ENCODE measurements around the gene FBXL7. TPM values are rescaled to one million over a fixed set of nuclear protein-coding genes. Genes with fewer than 3 reads are reported as not detected.

FBXL7 gene
- total RNA-seq, 1 experiment from 2014 or later: not detected

DNA sequence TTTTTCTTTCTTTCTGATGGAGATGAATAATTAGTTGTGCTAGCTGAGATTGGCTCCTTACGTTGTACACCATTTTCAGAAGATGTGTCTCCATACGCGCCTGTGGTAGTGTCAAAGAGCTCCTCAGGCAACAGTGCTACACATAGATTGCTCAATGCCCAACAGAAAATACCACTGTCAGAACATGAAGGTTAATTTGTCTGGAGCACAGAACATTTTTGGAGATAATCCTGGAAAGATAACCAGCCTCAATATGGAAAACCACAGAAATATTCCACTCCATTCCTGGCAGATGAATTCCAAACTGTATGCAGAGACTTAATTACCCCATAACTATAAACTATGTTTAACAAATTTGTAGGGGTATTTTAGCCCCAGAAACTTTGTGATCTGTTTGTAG is 446.0 kb downstream of the FBXL7 start:
- intact Hi-C loops (cut with micrococcal nuclease): no loop called here
- ChIA-PET POLR2A (no interaction called here), CTCF (no interaction called here)
- Mint-ChIP-seq H3K4me3 (ENCODE audit: unreplicated experiment) (no peak overlapping the region), H3K27me3 (ENCODE audit: insufficient read depth, unreplicated experiment) (no peaks in the 10 kb centered on the region), H3K9me3 (ENCODE audit: unreplicated experiment) (peaks cover 13% of the 10 kb centered on the region), H3K27ac (ENCODE audit: low read depth, unreplicated experiment) (no peak overlapping the region), H3K36me3 (ENCODE audit: insufficient read depth, unreplicated experiment) (no peaks in the 10 kb centered on the region), H3K4me1 (ENCODE audit: insufficient read depth, unreplicated experiment) (no peaks in the 10 kb centered on the region)
- no TSS peak for BruUV-seq (replicated peaks)
- TF ChIP-seq, protein P1, sequence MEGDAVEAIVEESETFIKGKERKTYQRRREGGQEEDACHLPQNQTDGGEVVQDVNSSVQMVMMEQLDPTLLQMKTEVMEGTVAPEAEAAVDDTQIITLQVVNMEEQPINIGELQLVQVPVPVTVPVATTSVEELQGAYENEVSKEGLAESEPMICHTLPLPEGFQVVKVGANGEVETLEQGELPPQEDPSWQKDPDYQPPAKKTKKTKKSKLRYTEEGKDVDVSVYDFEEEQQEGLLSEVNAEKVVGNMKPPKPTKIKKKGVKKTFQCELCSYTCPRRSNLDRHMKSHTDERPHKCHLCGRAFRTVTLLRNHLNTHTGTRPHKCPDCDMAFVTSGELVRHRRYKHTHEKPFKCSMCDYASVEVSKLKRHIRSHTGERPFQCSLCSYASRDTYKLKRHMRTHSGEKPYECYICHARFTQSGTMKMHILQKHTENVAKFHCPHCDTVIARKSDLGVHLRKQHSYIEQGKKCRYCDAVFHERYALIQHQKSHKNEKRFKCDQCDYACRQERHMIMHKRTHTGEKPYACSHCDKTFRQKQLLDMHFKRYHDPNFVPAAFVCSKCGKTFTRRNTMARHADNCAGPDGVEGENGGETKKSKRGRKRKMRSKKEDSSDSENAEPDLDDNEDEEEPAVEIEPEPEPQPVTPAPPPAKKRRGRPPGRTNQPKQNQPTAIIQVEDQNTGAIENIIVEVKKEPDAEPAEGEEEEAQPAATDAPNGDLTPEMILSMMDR (IDR thresholded peaks at IDR 0.05; ENCODE audit: unreplicated experiment): no peak
- no peak for DNase-seq (ENCODE audit: unreplicated experiment)

DNA sequence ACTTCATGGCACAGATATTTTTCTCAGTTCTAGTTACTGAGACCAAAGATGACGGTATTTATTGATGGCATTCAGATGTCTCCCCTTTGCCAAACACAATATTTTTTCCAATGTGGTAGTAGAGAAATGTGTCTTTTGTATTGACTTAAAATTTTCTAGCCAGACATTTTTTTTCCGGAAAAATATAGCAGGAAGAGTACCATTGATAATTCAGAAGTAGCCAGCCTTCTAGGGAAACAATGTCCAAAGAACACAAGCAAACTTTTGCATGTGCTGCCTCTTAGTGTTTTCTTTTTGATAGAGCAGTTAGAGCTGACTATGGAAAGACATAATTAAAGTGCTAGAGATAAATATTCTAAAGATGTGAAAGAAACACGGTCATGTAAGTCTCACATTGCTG is 448.2 kb downstream of the FBXL7 start:
- H3K27ac Mint-ChIP-seq (ENCODE audit: low read depth, unreplicated experiment): no peak overlapping the region
- no peaks in the 10 kb centered on the region for H3K36me3 Mint-ChIP-seq (ENCODE audit: insufficient read depth, unreplicated experiment)
- H3K4me1 Mint-ChIP-seq (ENCODE audit: insufficient read depth, unreplicated experiment): no peaks in the 10 kb centered on the region
- intact Hi-C loops (cut with micrococcal nuclease): no loop called here
- POLR2A ChIA-PET: no interaction called here
- CTCF ChIA-PET: interaction anchor here (0.6 to 0.7 kb wide), 2 partner anchors 302 to 451 kb away, joined by 3 to 4 read pairs; no protein-coding TSS in a partner anchor
- BruUV-seq (replicated peaks): no TSS peak
- no peak overlapping the region for H3K4me3 Mint-ChIP-seq (ENCODE audit: unreplicated experiment)
- DNase-seq (ENCODE audit: unreplicated experiment): no peak
- peaks cover 13% of the 10 kb centered on the region for H3K9me3 Mint-ChIP-seq (ENCODE audit: unreplicated experiment)
- no peaks in the 10 kb centered on the region for H3K27me3 Mint-ChIP-seq (ENCODE audit: insufficient read depth, unreplicated experiment)
- TF ChIP-seq, protein P1 (IDR thresholded peaks at IDR 0.05; ENCODE audit: unreplicated experiment): no peak

DNA sequence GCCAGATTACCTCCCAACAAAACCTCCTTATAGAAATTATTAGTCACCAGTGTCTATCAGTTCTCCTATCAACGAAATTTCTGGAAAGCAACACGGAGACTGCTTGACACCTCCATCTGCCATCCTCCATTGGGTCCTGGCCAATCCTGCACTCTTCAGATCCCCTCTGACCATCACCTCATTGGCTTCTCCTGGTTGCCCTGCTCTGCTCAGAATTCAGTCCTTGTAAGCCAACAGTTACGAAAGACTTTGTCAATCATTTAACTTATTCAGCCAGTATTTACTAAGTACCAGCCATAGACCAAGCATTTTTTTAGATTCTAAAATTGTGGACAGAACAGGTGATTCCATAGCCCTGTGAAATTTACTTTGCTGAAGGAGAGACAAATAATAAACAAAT is 451.1 kb downstream of the FBXL7 start:
- peaks cover 13% of the 10 kb centered on the region for H3K9me3 Mint-ChIP-seq (ENCODE audit: unreplicated experiment)
- TF ChIP-seq, protein P1 (IDR thresholded peaks at IDR 0.05; ENCODE audit: unreplicated experiment): no peak
- no peaks in the 10 kb centered on the region for H3K36me3 Mint-ChIP-seq (ENCODE audit: insufficient read depth, unreplicated experiment)
- no TSS peak for BruUV-seq (replicated peaks)
- H3K4me1 Mint-ChIP-seq (ENCODE audit: insufficient read depth, unreplicated experiment): no peaks in the 10 kb centered on the region
- CTCF ChIA-PET: interaction anchor here (0.6 to 0.7 kb wide), 2 partner anchors 125 to 1626 kb away, joined by 3 read pairs; no protein-coding TSS in a partner anchor
- H3K27ac Mint-ChIP-seq (ENCODE audit: low read depth, unreplicated experiment): no peak overlapping the region
- intact Hi-C loops (cut with micrococcal nuclease): no loop called here
- DNase-seq (ENCODE audit: unreplicated experiment): no peak
- POLR2A ChIA-PET: no interaction called here
- no peak overlapping the region for H3K4me3 Mint-ChIP-seq (ENCODE audit: unreplicated experiment)
- no peaks in the 10 kb centered on the region for H3K27me3 Mint-ChIP-seq (ENCODE audit: insufficient read depth, unreplicated experiment)

DNA sequence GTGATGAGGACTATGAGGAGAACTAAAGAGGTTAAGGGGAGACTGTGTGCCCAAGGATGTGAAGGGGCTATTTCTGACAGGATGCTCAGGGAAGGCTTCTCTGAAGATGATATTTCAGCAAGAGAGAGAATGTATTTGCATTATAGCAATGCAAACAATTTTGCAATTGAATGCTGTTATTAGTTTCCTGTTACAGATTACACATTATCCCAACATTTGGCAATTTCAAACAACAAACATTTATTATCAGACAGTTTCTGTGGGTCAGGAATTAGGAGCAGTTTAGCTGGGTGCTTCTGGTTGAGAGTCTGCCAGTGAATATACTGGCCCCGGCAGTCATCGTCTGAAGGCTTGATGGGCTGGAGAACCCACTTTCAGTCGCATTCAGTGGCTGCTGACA is 451.6 kb downstream of the FBXL7 start:
- ChIA-PET POLR2A (no interaction called here), CTCF (interaction anchor here (0.6 to 0.7 kb wide), 2 partner anchors 126 to 1626 kb away, joined by 3 read pairs; no protein-coding TSS in a partner anchor)
- no peaks in the 10 kb centered on the region for H3K27me3 Mint-ChIP-seq (ENCODE audit: insufficient read depth, unreplicated experiment)
- no TSS peak for BruUV-seq (replicated peaks)
- intact Hi-C loops (cut with micrococcal nuclease): no loop called here
- TF ChIP-seq, protein P1 (IDR thresholded peaks at IDR 0.05; ENCODE audit: unreplicated experiment): no peak
- DNase-seq (ENCODE audit: unreplicated experiment): no peak
- H3K27ac Mint-ChIP-seq (ENCODE audit: low read depth, unreplicated experiment): no peak overlapping the region
- no peaks in the 10 kb centered on the region for H3K4me1 Mint-ChIP-seq (ENCODE audit: insufficient read depth, unreplicated experiment)
- H3K4me3 Mint-ChIP-seq (ENCODE audit: unreplicated experiment): no peak overlapping the region
- H3K9me3 Mint-ChIP-seq (ENCODE audit: unreplicated experiment): peaks cover 13% of the 10 kb centered on the region
- H3K36me3 Mint-ChIP-seq (ENCODE audit: insufficient read depth, unreplicated experiment): no peaks in the 10 kb centered on the region
